Astrocyte of the spinal cord (primary cell): ENCODE data around the gene LZTFL1.

Source experiments
- DNase-seq: peaks from one replicate; pipeline ENCODE4 v3.0.0; 2011; ENCODE audit warnings: low read depth, low spot score
- H3K4me3 ChIP-seq: 2 replicates; pipeline ENCODE4 v1.5.1; 2011; ENCODE audit warnings: low read depth, mild to moderate bottlenecking, low read length, moderate library complexity
- in situ Hi-C: cut with HindIII; loops from 2 replicates; pipeline ENCODE4 v1.10.0; 2017; ENCODE audit warnings: low sequenced_read_pairs
- TF ChIP-seq, protein P1 (sequence below): IDR thresholded peaks from 2 replicates; pipeline ENCODE4 v1.5.1; 2012; ENCODE audit warnings: low read depth, mild to moderate bottlenecking, low read length, inconsistent platforms

Gene LZTFL1

DNA sequence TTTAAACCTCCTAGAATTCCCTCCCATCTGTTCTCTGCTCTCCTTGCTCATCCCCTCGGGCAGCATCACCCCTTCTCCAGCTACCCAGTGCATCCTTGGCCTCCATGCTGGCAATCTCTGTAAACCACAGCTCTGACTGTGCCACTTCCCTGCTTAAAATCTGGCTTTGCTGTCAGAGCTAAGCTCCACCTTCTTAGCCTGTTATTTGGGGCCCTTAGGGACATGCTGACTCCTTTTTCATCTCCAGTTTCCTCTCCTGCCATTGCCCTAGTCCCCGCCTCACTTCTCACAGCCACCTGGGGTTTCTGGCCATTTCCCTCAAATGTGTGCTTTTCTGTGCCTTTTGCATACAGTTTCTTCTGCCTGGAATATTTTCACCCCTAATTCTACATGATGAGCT, 51.3 kb downstream of the LZTFL1 start:
- TF ChIP-seq, protein P1, sequence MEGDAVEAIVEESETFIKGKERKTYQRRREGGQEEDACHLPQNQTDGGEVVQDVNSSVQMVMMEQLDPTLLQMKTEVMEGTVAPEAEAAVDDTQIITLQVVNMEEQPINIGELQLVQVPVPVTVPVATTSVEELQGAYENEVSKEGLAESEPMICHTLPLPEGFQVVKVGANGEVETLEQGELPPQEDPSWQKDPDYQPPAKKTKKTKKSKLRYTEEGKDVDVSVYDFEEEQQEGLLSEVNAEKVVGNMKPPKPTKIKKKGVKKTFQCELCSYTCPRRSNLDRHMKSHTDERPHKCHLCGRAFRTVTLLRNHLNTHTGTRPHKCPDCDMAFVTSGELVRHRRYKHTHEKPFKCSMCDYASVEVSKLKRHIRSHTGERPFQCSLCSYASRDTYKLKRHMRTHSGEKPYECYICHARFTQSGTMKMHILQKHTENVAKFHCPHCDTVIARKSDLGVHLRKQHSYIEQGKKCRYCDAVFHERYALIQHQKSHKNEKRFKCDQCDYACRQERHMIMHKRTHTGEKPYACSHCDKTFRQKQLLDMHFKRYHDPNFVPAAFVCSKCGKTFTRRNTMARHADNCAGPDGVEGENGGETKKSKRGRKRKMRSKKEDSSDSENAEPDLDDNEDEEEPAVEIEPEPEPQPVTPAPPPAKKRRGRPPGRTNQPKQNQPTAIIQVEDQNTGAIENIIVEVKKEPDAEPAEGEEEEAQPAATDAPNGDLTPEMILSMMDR: no peak
- no peak overlapping the region for H3K4me3 ChIP-seq
- in situ Hi-C loops: no loop called here
- no peak for DNase-seq

DNA sequence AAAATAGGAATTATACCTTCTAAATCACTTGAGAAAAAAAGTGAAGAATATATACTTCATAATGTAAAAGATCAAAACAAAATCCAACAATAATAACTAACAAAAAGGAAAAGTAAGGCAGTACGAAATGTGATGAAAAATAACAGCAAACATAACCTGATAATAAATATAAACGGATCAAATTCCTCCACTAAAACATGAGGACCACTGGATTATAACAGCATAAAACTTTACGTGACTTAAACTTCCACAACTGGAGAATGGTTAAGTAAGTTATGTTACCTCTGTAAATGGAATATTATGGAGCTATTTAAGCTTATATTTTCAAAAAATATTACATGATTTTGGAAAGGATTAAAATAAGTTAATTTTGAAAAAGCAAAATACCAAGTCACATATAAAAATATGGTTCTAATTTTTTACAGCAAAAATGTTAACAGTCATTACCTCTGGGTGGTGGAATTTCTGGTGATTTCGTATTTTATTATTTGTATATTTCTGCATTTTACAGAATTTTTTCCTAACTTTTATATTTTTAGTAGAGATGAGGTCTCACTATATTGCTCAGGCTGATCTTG, 52.6 kb downstream of the LZTFL1 start:
- TF ChIP-seq, protein P1: no peak
- in situ Hi-C loops: no loop called here
- no peak overlapping the region for H3K4me3 ChIP-seq
- no peak for DNase-seq

DNA sequence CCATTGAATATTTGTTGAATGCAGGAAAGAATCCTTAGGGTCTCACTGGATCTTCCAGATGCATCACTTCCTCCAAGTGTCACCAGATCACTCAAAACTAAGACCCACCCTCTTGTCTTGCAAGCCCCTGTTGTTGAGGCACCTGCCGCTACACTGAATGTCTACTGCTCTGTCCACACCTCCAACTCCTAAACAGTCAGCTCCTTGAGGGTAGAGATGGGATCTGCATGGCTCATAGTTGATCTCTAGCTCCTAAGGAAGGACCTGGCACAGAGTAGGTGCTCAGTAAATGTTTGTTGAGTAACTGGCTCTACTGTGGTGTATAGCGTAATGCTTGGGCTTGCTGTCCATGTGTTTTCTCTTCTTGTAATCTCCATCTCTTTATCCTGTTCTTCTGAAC, 54.4 kb downstream of the LZTFL1 start:
- DNase-seq: no peak
- no peak overlapping the region for H3K4me3 ChIP-seq

DNA sequence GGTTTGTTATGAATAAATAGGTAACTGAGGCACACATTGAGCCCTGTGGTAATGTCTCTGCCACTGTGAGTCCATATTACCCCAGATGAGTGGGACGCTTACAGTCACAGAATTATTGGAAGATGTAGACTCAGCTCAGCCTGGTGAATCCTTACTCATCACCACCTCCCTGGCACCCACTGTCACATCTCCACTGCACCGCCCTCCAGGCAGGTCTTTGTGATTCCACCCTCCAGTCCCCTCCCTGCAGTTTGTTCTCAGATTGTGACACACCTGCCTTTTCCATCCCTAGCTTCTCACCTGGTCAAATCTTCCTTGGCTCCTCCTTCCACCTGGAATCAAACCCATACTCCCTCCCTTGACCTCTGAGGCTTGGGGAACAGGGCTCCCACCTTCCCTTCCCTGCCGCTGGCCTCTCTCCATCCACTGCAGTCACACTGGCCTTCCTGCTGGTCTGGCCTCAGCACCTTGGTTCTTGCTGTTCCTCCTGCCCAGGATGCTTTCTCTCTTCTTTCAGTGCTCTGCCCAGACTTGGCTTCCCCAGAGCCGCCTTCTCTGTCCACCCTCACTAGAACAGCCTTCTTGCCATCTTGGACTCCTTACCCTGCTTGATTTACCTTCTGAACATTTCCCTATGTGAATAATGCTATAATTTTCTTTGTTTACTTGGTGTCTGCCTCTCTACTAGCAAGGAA, 55.0 kb downstream of the LZTFL1 start:
- DNase-seq: no peak
- in situ Hi-C loops: no loop called here
- TF ChIP-seq, protein P1: no peak
- no peak overlapping the region for H3K4me3 ChIP-seq

More for the DNA sequence above, 54.4 kb downstream of the LZTFL1 start:
- TF ChIP-seq, protein P1: no peak
- in situ Hi-C loops: no loop called here

DNA sequence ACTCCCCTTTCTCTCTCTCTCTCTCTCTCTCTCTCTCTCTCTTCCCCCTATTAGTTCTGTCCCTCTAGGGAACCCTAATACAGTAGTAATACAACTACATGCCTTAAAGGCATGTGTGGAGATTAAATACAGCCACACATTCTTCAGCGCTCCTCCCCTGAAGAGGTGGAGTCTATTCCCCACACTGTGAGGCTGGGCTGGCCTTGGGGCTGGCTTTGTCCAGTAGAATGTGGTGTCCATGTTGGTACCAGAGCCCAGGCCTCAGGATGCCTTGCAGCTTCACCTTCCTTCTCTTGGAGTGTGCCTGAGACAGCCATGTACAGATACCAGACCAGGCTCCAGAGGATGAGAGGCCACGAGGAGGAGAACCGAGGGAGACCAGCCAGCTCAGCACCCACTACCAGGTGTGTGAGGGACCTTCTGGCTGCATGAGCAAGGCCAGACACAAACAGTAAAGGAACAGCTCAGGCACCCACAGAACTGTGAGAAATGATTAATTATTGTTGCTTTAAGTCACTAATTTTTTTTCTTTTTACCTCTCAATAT, 56.2 kb downstream of the LZTFL1 start:
- TF ChIP-seq, protein P1: no peak
- in situ Hi-C loops: no loop called here
- DNase-seq: no peak

DNA sequence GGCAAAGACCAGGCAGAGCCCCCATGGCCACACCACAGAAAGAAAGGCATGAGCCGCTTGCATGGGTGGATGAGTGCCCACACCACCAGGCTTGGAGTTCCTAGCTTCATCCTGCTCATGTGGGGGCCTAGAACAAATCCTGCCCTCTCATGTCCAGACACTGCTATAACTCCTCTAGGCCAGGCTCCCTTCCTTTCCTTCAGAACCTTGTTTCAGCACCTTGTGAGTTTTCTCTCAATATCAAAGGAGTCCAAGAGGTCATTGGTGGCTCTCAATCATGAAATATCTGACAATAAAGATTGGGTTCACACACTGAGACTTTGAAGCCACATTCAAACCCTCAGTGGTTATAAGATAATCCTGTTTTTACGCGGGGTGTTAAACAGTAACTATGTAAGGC, 58.3 kb downstream of the LZTFL1 start:
- H3K4me3 ChIP-seq: no peak overlapping the region
- TF ChIP-seq, protein P1: no peak
- no peak for DNase-seq
- in situ Hi-C loops: no loop called here

More for the DNA sequence above, 56.2 kb downstream of the LZTFL1 start:
- no peak overlapping the region for H3K4me3 ChIP-seq
